T-helper 1 cell (primary cell): ENCODE results near the gene EPB41L1.

Experiments used
- DNase-seq, 5 donors: peaks; one replicate each; pipeline ENCODE4 v3.0.0-alpha.2; 2012 to 2020
- total RNA-seq, 4 donors: gene quantifications; one replicate each; lab custom pipeline; 2026; lab: John Stamatoyannopoulos, UW

The EPB41L1 gene
- total RNA-seq = 0 to 0.54 (median 0.04) reads per million in 4 donors

DNA sequence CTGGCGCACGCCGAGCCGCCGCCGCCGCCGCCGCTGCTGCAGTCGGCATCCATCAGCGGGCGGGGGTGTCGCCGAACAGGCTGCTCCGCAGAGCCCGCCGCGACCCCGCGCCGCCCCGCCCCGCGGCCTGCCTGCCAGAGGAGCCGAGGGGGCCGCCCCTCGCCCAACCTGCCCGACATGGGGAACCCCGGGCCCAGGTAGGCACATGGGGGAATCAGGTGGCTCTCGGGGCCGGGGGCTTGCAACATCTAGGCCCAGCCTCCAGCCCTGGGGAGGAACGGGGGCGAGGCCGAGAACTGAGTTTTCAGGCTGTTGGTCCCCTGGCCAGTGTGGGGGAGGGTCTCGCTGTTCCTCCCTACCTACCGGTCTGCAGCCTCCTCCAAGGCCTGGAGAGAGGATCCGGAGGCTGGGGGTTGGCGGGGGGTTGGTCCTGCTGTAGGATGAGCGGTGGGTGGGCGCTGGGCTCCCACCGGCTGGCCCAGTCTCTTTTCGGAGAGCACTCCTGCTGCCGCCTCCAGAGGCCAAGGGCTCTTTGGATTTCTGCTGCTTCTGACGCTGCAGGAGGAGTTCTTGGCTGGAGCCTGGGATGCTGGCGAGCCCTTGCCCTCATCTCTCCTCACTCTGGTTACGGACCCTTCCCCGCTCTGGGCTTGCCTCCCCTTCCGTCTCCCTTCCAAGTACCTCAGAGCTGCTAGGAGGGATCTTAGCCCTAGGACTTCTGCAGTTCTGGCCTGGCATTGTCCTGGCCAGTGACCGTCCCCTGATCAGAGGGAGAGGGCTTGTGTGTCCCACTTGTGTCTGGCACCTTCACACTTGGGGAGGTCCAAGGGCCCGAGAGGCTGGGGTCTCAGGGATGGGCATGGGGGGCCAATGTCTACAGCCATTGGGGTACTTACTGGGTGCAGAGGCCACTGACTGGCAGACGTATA lies at the start of gene EPB41L1:
Gene EPB41L1, plus strand, starts transcription at position 41 of the 929 bp plus-strand sequence. CDS start 19,038 bp downstream, outside the sequence.
- no peak for DNase-seq

DNA sequence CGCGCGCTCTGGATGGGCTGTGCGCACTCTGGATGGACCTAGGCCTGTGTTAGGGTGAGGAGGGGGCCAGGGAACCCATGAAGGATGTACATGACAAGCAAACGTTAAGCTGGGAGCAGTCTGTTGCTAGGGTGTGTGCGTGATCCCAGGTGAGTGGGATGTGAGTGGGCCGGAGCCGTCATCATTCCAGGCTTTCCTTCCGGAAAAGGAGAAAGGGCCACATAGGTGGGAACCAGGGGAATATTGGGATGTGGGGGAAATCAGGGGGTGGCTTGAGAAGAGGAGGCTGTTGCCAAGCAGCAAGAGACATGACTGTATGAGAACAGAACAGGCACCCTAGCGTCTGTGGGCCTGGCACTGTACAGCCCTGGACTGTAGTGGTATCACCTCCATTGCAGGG lies 49.7 kb upstream of the EPB41L1 start:
- no peak for DNase-seq

DNA sequence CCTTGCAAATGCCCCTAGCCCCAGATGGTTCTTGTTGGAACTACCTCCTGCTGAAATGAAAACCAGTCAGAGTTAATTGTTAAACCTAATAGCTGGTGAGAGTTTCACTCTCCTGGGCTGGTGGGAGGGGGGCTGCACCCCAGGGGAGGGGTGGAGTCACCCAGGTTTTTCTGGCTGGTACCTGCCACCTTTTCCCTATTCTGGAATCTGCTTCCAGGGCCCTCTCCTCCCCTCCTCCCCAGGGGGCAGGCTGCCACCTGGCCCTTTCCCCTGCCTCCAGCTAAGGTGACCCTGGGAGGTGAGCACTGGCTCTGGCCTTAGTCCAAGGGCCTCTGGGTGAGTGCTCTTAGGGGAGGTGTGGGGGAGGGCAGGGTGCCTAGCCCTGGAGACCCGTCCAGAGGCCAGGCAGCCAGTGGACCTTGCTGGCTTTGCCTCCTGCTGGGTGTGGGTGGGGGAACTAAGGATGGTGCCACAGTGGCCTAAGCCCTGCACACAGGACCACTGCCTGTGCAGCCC lies 48.8 kb upstream of the EPB41L1 start:
- no peak for DNase-seq

DNA sequence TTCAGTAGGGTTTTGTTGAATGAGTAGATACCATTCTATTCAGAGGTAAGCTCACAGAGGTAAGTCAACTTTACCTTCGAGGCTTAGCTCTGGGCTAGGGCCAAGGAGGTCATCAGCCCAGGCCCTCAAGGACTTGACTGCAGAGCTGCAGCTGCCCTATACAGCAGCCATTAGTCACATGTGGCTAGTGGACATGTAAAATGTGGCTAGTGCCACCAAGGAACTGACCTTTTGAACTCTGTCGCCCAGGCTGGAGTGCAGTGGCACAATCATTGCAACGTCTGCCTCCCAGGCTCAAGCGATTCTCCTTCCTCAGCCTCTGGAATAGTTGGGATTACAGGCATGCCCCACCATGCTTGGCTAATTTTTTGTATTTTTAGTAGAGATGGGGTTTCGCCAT lies 47.9 kb upstream of the EPB41L1 start:
- DNase-seq = no peak

DNA sequence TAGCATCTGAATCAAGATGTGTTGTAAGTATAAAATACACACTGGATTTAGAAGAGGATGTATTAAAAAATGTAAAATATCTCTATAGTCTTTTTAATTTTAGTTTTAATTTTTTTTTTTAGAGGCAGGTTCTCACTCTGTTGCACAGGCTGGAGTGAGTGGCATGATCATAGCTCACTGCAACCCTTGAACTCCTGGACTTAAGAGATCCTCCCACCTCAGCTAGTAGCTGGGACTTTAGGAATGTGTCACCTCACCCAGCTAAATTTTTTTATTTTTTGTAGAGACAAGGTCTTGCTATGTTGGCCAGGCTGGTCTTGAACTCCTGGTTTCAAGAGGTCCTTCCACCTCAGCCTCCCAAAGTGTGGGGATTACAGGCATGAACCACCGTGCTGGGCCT lies 46.7 kb upstream of the EPB41L1 start:
- no peak for DNase-seq

DNA sequence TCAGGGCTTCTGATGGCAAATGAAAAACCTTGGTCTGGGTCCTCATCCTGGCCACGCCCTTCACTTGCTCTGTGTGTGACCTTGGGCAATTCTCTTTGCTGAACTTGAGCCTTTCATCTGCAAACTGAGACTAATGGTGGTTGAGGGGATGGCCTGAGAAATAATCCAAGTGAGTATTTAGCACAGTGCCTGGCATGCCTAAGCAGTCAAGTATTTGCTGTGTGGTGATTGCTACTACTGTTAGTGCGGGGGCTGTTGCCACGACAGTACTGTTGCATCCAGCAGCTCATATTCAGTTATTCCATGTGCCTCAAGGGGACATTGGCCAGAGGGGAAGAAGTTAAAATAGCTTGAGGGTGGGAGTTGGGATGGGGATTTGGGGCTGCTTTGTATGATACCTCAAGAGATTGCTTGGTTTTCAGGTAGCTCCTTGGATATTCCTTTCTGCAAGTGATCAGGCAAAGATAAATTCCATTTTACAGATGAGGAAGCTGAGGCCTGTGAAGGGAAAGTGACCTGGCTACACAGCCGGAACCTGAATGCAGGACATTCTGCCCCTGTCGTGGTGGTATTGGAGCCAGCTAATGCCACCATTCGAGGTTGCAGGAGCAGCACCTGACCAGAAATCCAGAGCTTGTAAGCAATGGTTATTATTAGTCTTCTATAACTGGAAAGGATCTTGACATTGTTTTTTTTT lies 45.1 kb upstream of the EPB41L1 start:
- no peak for DNase-seq

DNA sequence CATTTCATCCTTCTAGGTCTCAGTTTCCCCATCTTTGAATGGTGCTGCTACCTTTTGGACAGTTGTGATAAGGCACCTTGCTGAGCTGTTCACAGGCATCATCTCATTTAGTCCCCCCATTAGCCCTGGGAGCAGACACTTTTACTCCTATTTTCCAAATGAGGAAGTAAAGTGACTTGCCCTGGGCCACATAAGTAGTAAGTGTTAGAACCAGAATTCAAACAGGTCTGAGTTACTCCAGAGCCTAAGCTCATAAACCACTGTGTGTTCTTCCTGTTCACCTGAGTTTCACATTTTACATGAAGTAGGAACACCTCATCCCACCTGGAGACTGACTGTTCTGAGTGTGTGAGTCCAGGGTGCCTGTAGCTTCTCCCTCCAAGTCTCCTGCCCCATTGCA lies 43.5 kb upstream of the EPB41L1 start:
- no peak for DNase-seq

DNA sequence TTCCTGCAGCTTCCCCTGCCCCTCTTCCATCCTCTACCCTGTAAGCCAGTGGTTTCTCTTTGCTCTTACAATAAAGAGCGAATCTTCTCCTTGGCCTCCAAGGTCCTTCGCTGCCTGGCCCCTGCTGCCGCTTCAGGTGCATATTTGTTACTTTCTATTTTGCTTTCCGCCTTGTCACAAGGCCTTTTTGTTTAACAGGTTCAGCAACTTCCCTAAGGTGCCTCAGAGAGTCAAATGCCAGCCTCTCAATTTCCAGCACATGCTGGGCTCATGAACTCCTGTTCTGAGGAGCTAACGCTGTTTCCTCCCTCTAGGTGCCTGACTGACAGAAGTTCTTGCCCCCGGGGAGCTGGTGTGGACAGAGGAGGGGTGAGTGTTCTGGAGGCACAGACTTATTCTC lies 42.4 kb upstream of the EPB41L1 start:
- no peak for DNase-seq

DNA sequence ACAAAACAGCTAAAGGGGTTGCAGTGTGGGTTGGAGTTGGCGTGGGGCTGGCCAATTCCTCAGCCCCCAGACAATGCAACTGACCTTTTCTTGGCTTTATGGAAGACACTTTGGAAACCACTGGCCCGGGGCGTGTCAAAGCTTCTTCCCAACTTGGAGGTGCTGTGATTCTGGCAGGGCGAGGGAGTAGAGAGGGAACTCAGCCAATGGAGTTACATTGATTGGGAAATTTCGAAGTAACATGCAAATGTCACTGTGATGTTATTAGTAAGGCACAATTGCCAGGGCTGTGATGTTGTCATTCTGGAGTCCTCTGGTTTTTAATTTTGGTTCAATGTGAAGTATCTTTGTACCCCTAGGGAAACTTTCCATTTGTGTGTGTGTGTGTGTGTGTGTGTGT lies 41.5 kb upstream of the EPB41L1 start:
- no peak for DNase-seq

DNA sequence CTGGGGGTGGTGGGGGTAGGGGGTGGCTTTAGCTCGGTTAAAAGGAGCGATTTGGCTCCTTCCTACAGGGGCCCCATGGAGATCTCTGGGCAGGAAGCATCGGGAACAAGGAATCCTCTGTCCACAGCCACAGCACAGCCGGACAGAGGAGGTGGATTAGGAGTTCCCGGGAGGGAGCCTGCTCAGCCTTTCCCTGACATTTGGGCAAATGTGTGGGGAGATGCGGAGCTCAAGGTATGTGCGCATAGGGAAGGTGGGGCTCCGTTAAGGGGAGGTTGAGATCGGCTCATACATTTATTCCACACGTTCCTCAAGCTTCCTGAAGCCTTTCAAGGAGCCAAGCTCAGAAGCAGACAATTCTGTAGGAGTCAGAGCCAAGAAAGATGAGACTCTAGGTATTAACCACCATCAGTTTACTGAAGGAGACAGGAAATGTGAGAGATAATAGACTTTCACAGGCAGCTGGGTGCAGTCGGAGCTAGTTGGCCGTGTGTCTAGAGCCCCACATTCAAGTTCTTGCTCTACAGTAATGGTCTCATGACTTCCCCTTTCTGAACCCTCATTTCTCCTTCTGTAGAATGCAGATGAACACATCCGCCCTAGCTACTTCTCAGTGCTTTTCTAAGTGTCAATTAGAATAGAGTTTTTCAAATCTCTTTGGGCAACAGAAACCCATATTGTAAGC lies 40.8 kb upstream of the EPB41L1 start:
- DNase-seq = no peak

DNA sequence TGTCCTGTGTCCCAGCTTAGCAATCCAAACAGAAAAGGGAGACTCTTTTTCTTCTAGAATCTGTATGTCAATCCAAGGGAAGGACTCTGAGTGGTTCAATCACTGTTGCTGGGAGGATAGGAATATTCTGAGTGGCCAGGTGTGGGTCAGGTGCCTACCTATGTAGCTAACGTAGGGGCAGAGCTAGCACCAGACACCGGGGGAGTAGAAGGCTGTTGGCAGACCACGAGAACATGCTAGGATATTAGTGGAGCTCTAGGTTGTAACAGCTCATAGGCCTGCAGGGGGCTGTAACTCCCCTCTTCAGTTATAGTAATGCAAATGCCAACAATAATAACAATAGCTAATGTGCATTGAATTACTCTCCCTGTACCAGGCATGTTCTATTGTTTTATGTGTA lies 39.8 kb upstream of the EPB41L1 start:
- DNase-seq = no peak

DNA sequence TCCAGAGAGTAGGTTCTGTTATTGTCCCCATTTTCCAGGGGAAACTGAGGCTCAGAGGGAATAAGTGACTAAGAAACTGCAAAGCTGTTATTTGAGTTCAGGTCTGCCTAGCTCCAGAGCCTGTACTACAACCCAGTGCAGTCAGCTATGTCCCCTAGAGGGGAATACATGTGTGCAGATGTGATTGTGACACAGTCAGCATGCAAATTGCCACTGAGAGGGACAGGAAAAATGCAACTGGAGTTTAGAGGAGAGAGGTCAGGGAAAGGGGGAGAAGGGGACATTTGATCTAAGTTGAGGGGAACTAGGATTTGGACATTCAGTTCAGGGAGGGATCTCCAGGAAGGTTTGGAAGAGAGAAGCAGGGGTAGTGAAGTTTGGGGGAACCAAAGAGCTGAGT lies 38.6 kb upstream of the EPB41L1 start:
- DNase-seq = no peak

DNA sequence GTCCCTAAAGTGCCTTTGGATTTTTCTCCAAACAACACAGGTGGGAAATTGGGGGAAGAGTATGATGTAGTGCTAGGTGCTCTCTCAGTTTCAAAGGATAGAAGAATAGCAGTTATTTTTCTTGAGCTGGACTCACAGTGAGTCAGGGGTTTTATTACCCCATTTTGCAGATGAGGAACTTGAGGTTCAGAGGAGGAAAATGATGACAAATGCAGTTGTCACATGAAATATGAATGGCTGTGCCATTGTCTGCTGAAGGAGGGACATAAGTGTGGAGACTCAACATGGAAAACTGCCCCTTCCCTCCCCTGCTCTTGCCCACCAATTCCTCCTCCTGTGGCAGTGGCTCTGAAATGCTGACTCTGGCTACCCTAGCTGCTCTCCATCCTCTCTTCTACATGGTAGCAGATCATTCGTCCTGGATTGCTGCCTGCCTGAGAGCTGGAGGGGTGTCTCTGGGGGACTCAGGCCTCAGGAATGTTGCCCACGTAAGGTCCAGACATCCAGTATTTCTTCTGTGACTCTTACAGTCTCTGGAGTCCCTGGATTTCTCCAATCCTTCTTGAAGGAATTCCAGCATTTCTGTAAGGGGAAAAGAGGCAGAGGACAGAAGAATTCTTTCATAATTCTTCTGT lies 37.6 kb upstream of the EPB41L1 start:
- no peak for DNase-seq

DNA sequence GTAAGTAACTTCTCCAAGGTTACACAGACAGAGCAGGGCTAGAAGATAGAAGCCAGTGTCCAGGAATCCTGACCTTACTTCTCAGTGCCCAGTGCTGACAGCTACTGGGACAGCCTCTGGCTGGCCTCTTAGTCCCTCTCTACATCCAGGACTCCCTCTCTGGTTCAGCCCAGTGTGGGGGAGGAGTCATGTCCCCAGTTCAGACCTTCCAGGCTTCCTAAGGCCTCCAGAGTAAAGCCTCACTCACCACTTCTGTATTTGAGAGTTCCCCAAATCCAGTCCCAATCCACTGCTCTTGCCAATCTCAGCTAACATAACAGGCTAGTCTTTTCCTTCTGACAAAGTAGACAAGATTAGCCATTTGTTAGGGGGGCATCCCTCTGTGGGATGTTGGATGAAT lies 36.9 kb upstream of the EPB41L1 start:
- no peak for DNase-seq

DNA sequence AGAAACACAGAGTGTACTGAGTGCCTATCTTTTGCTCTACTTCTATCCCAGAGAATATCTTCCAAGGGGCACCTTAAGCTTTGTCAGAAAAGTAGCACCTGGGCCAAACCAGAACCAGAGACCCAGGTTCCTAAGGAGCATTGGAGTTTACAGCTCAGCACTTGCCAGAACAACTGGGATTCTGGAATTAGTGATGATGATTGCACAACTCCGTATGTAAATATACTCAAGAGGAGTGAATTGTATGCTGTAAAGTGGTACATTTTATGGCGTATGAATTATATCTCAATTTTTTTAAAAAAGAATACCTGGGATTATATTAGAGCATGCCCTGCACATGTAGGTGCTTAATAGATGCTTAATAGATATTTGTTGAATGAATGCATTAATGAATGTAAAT lies 36.2 kb upstream of the EPB41L1 start:
- DNase-seq = no peak

DNA sequence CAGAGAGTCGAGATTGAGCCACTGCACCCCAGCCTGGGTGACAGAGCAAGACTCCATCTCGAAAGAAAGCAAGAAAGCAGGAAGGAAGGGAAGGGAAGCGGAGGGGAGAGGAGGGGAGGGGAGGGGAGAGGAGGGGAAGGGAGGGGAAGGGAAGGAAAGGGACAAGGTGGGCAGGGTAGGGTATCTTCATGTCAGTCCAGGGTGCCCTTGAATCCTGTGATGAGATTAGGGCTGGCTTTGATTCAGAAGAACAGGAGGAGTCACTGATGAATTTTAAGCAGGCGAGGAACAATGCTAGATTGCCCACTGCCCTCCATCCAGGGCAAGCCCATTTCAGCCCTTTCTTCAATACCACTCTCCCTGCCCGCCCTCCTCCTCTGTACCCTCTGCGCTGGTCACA lies 35.0 kb upstream of the EPB41L1 start:
- DNase-seq = no peak

DNA sequence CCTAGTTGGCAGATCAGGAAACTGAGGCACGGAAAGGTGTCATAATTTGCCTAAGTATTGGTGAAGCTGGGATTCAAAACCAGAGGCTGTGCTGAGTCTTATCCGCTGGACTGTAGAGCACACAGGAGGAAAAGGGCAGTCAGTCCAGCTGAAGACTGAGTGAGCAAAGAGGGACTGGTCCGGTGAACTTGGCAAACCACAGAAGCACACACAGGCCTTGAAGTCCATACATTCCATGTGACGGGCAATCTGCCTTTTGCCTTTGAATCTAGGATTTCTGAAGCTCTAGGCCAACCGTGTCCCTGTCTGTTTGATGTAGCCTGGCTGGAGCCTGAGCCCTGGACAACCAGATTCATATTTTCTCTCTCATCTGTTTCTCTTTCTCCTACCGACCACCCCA lies 34.3 kb upstream of the EPB41L1 start:
- no peak for DNase-seq

DNA sequence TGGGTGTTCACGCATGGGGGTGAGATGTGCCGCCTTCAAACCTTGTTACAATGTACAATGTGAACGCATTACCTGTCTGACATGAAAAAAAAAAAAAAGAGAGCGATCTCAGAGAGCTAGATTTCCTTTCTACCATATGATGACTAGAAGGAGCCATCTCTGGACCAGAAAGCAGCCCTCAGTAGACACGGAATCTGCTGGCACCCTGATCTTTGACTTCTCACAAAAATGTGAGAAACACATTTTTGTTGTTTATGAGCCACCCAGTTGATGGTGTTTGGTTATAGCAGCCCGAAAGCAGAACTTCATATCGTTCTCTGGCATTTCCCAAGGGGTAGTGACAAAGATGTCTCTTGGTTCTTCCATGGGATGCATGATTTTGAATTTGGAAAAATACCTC lies 33.5 kb upstream of the EPB41L1 start:
- no peak for DNase-seq

DNA sequence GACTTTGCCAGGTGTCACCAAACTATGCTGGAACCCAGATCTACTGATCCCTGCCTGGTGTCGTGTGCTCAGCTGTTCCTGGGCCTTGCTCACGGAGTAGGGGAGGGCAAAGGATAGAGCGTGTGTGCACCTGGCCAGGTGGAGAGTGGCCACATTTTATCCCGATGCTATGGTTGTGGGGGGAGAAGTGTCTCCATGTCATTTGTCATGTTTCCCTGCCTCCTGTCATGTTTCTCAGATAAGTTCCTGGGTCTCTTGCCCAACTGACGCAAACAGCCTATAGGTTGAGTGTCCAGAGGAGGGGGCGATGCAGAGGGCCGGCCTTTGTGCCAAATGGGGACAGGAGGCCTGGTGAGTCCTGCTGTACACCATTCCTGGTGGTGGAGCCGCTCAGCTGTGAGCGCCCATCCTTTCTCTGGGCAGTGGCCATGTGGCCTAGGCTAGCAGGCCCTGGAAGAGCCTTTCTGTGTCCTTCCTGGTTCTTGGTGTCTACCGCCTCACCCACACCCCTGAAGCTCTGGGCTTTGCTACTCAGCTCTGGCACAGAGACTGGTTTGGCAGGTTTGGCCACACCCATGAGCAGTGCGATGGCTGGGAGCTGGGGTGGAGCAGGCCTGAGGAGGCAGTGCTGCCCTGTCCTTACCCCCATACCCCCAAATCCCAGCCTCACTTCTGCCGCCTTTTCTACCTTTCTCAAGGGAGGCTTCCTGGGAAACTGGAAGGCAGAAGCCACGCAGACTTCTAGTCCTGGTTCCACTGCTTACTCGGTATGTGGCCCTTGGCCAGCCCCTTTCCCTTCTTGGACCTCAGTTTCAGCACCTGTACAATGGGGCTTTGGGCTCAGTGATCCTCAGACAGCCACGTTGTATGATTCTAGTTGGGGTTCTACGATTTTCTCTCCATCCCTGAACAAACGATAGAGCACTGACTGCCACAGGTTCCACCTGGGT lies 32.3 kb upstream of the EPB41L1 start:
- DNase-seq = no peak

DNA sequence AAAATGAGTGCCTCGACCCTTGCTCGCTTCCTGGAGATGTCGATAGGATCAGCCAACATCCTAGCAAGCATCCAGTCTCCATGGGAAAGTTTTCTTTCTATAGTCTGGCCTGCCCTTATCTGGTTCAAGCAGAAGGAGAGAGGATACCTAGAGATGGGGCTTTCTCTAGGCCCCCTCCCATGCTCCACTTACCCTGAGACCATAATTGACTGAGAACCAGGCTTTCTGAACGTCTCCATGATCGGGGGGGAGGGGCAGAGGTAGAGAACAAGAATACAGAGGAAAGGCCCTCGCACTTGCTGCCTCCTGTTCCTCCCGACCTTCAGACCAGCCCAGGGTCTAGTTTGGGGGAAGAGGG lies 31.6 kb upstream of the EPB41L1 start:
- no peak for DNase-seq

DNA sequence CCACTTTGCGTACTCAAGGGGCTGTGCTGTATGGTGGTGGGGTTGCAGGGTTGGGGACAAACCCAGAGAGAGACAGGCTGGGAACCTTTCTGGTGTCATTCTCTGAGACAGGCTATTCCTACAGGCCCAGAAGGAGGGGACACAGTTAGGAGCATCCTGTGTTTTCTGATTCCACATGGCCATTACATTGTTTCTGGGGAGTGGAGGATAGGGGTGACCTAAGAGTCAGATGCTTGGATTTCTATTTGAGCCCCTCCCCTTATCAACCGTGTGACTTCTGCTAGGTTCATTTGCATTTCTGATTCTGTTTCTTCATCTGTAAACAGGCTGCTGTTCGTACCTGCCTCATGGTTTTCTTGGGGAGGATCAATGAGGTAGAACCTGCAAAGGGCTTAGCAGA lies 29.4 kb upstream of the EPB41L1 start:
- DNase-seq = no peak
